GM12878 (cell line): ENCODE data around the gene FAM83G. TPM values are rescaled to one million over a fixed set of nuclear protein-coding genes. Genes with fewer than 3 reads are reported as not detected.

Source experiments
- ATAC-seq: fragments of 200-7000 bp; cut with Tn5 transposase; 3 replicates; pipeline ENCODE4 v1.9.1; 2020; ENCODE audit warnings: mild to moderate bottlenecking, moderate library complexity
- BruUV-seq: library from RNA; stranded (reverse); fragments of 400-500 nt; replicated peaks from 2 replicates; lab custom pipeline; 2021; lab: Mats Ljungman, UMichigan
- CTCF ChIA-PET: fragments of 300-600 bp; sonication (Branson Sonifier 250); formaldehyde crosslinking; extraction: SDS; loops from one replicate; lab custom pipeline; 2021; ENCODE audit warnings: inconsistent platforms; lab: Yijun Ruan, JAX
- POLR2A ChIA-PET: fragments of 350-600 bp; formaldehyde crosslinking; extraction: SDS; loops from one replicate; lab custom pipeline; 2021; ENCODE audit warnings: inconsistent platforms; lab: Charles Lee
- RAD21 ChIA-PET: fragments of 300-600 bp; sonication (Branson Sonifier 250); formaldehyde crosslinking; loops from one replicate; lab custom pipeline; 2023; ENCODE audit warnings: antibody characterized with exemption; ENCODE audit not compliant: unreplicated experiment; lab: Charles Lee
- SMC1A ChIA-PET: fragments of 300-600 bp; sonication (Branson Sonifier 250); formaldehyde crosslinking; loops from one replicate; lab custom pipeline; 2023; ENCODE audit not compliant: unreplicated experiment, uncharacterized antibody; lab: Charles Lee
- DNase-seq: peaks from one replicate; pipeline ENCODE4 v3.0.0-alpha.2; 2011; ENCODE audit warnings: low read depth, low spot score
- FAIRE-seq: peaks from 3 replicates; lab custom pipeline; 2011; peaks lifted over from hg19 to GRCh38; lab: Jason Lieb, UNC
- H2AFZ ChIP-seq: 2 replicates; pipeline ENCODE4 v1.6.0; 2011; ENCODE audit warnings: low read depth, low read length, control low read depth; ENCODE audit not compliant: control insufficient read depth
- H3K27ac ChIP-seq: 2 replicates; pipeline ENCODE4 v1.5.1; 2011; ENCODE audit warnings: control low read depth; ENCODE audit not compliant: control insufficient read depth, insufficient read depth
- H3K27me3 ChIP-seq, 2 experiments: replicated peaks in 1 of 2; 2 replicates each; pipeline versions ENCODE4 v1.6.0 to v1.6.1; 2011; ENCODE audit warnings: low read length in 1 of 2; ENCODE audit not compliant: control insufficient read depth in 2 of 2, insufficient read depth in 2 of 2
- H3K36me3 ChIP-seq, 2 experiments: 2 replicates each; pipeline ENCODE4 v1.5.1; 2011; ENCODE audit warnings: low read length in 1 of 2; ENCODE audit not compliant: control insufficient read depth in 2 of 2, insufficient read depth in 2 of 2
- H3K4me1 ChIP-seq: 2 replicates; pipeline ENCODE4 v1.6.1; 2011; ENCODE audit warnings: mild to moderate bottlenecking, low read length, moderate library complexity, mixed read lengths; ENCODE audit not compliant: control insufficient read depth, insufficient read depth
- H3K4me2 ChIP-seq: 2 replicates; pipeline ENCODE4 v1.6.0; 2011; ENCODE audit warnings: control low read depth; ENCODE audit not compliant: control insufficient read depth, insufficient read depth
- H3K4me3 ChIP-seq: fragments of 200-600 bp; sonication (generic); 2 replicates; pipeline ENCODE4 v1.5.1; 2016
- H3K79me2 ChIP-seq: 2 replicates; pipeline ENCODE4 v1.6.0; 2011; ENCODE audit warnings: low read length; ENCODE audit not compliant: control insufficient read depth, insufficient read depth
- H3K9ac ChIP-seq: 2 replicates; pipeline ENCODE4 v1.8.0; 2011; ENCODE audit warnings: low read length, control low read depth, mixed read lengths; ENCODE audit not compliant: control insufficient read depth, insufficient read depth
- H3K9me3 ChIP-seq: replicated peaks from 3 replicates; pipeline ENCODE4 v1.5.1; 2011; ENCODE audit warnings: mild to moderate bottlenecking, low read length; ENCODE audit not compliant: control insufficient read depth, insufficient read depth
- H4K20me1 ChIP-seq: 2 replicates; pipeline ENCODE4 v1.6.0; 2011; ENCODE audit not compliant: control insufficient read depth, insufficient read depth
- BRCA1 ChIP-seq: IDR thresholded peaks from 2 replicates; pipeline ENCODE4 v1.6.1; 2011; ENCODE audit warnings: low read depth, low read length, improper control_type of control experiment
- ETV6 ChIP-seq, 2 experiments: fragments of 450-650 bp in 1 of 2; IDR thresholded peaks in 1 of 2; conservative IDR thresholded peaks in 1 of 2; 2 replicates each; pipeline ENCODE4 v1.6.1; 2014; ENCODE audit warnings: antibody characterized with exemption in 1 of 2, borderline replicate concordance in 1 of 2, low read depth in 1 of 2, mild to moderate bottlenecking in 1 of 2, moderate library complexity in 1 of 2
- GABPA ChIP-seq: IDR thresholded peaks from 2 replicates; pipeline ENCODE4 v1.6.1; 2014; ENCODE audit warnings: antibody characterized with exemption, low read depth, mild to moderate bottlenecking, inconsistent platforms
- HDGF ChIP-seq: fragments of 450-650 bp; IDR thresholded peaks from 2 replicates; pipeline ENCODE4 v1.6.1; 2016; ENCODE audit warnings: antibody characterized with exemption
- LARP7 ChIP-seq: fragments of 450-650 bp; IDR thresholded peaks from 2 replicates; pipeline ENCODE4 v1.6.1; 2017; ENCODE audit warnings: mild to moderate bottlenecking
- NFYB ChIP-seq: IDR thresholded peaks from 2 replicates; pipeline ENCODE4 v1.6.1; 2011; ENCODE audit warnings: low read depth, mild to moderate bottlenecking, low read length, improper control_type of control experiment, moderate library complexity; ENCODE audit not compliant: insufficient read depth
- RELA ChIP-seq: fragments of 450-650 bp; IDR thresholded peaks from 2 replicates; pipeline ENCODE4 v1.8.0; 2014; ENCODE audit warnings: borderline replicate concordance; ENCODE audit not compliant: partially characterized antibody
- SMAD5 ChIP-seq: IDR thresholded peaks from 2 replicates; pipeline ENCODE4 v1.6.1; 2016; ENCODE audit warnings: antibody characterized with exemption, low read depth
- STAT1 ChIP-seq: fragments of 450-650 bp; conservative IDR thresholded peaks from 2 replicates; pipeline ENCODE4 v1.6.1; 2014; ENCODE audit warnings: antibody characterized with exemption, mild to moderate bottlenecking
- TARDBP ChIP-seq: IDR thresholded peaks from 2 replicates; pipeline ENCODE4 v1.6.1; 2016; ENCODE audit warnings: borderline replicate concordance
- WRNIP1 ChIP-seq: IDR thresholded peaks from 2 replicates; pipeline ENCODE4 v1.6.1; 2011; ENCODE audit warnings: low read depth, low read length, improper control_type of control experiment, borderline replicate concordance
- YY1 ChIP-seq: IDR thresholded peaks from 2 replicates; pipeline ENCODE4 v1.6.1; 2011; ENCODE audit warnings: low read depth, mild to moderate bottlenecking, low read length
- WGBS: methylation state at CpG from one replicate; pipeline ENCODE4 v1.1.6; 2016; ENCODE audit warnings: low lambda C conversion rate; ENCODE audit not compliant: insufficient replicate concordance, insufficient coverage; ENCODE audit errors: missing lambda C conversion rate; 5-methylcytosine and 5-hydroxymethylcytosine counted together
- in situ Hi-C: fragments of 300-500 bp; cut with MboI; formaldehyde crosslinking; loops from 9 replicates; pipeline ENCODE4 v1.14.3; 2018; ENCODE audit warnings: mixed read lengths
- intact Hi-C: fragments of 100-400 bp; cut with micrococcal nuclease; formaldehyde crosslinking; loops from one replicate; pipeline ENCODE4 v1.14.2; 2022; ENCODE audit not compliant: unreplicated experiment
- polyA plus RNA-seq, 11 experiments: library from polyadenylated mRNA; depleted of rRNA in 4 of 11; unstranded in 6 of 11; stranded (reverse) in 5 of 11; fragments of >200 nt; fragmentation: Nextera tagmentation in 4 of 11; fragmentation: Illumina TruSeq in 1 of 11; extraction: Ambion mirVana in 4 of 11; extraction: Trizol in 1 of 11; gene quantifications; 1 replicate in 1 of 11; 2 replicates in 10 of 11; pipeline versions ENCODE4 v1.2.1 to v1.2.3, GENCODE V29; 2011 to 2016; ENCODE audit warnings: inconsistent platforms in 2 of 11, missing spikeins in 2 of 11, low read depth in 1 of 11
- total RNA-seq, 4 experiments: library from RNA; depleted of rRNA in 3 of 4; stranded (reverse); fragments of >200 nt in 3 of 4; fragmentation: Illumina TruSeq in 1 of 4; extraction: Trizol in 1 of 4; gene quantifications; 2 replicates each; pipeline versions ENCODE4 v1.2.1 to v1.2.3, GENCODE V29; 2013 to 2021
- TF ChIP-seq, protein P1 (sequence below): IDR thresholded peaks from 2 replicates; pipeline ENCODE4 v1.6.1; 2011; ENCODE audit warnings: mild to moderate bottlenecking, low read depth, low read length, moderate library complexity; ENCODE audit not compliant: insufficient replicate concordance
- TF ChIP-seq, protein P2 (sequence below): fragments of 450-650 bp; IDR thresholded peaks from 2 replicates; pipeline ENCODE4 v1.6.1; 2017; ENCODE audit warnings: mild to moderate bottlenecking, moderate library complexity

Gene FAM83G
- total and polyA plus RNA-seq, 10 of the 15 experiments (the other 5 are each of a cell fraction or from before 2014, with no cell fraction given) = 0.03 to 16.7 (median 6.5) TPM

- H3K4me2 ChIP-seq = no peak overlapping the region
- in situ Hi-C loops = no loop called here
- no peaks in the 10 kb centered on the region for H3K36me3 ChIP-seq
- DNase-seq (no peak), ATAC-seq (no peak), FAIRE-seq (no peak)
- WGBS = 47% methylated on average over 10 of the region's 11 CpGs
- H3K4me3 ChIP-seq = no peak overlapping the region
- H3K9me3 ChIP-seq = no peaks in the 10 kb centered on the region
- no TSS peak for BruUV-seq
- no peaks in the 10 kb centered on the region for H4K20me1 ChIP-seq
- no peak overlapping the region for H3K27ac ChIP-seq
- no peak overlapping the region for H2AFZ ChIP-seq
- POLR2A ChIA-PET = no interaction called here
- H3K79me2 ChIP-seq = no peaks in the 10 kb centered on the region
- intact Hi-C loops = no loop called here
- H3K27me3 ChIP-seq = no peaks in the 10 kb centered on the region
- no peak overlapping the region for H3K9ac ChIP-seq
- RAD21 ChIA-PET = no interaction called here
- CTCF ChIA-PET = no interaction called here
- no peaks in the 10 kb centered on the region for H3K4me1 ChIP-seq
- SMC1A ChIA-PET = interaction anchor here (1.0 kb wide), 1 partner anchor 53 kb away, joined by 4 read pairs; no protein-coding TSS in a partner anchor
- no peak for TF ChIP-seq ETV6 (conservative IDR thresholded peaks at IDR 0.05 in 1 of 2, IDR thresholded peaks at IDR 0.05 in 1 of 2; ENCODE audit: borderline replicate concordance in 1 of 2, low read depth in 1 of 2)
- no peak for TF ChIP-seq NFYB
- TF ChIP-seq HDGF = no peak
- TF ChIP-seq SMAD5 = no peak
- TF ChIP-seq, protein P1, sequence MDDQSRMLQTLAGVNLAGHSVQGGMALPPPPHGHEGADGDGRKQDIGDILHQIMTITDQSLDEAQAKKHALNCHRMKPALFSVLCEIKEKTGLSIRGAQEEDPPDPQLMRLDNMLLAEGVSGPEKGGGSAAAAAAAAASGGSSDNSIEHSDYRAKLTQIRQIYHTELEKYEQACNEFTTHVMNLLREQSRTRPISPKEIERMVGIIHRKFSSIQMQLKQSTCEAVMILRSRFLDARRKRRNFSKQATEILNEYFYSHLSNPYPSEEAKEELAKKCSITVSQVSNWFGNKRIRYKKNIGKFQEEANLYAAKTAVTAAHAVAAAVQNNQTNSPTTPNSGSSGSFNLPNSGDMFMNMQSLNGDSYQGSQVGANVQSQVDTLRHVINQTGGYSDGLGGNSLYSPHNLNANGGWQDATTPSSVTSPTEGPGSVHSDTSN = no peak
- no peak for TF ChIP-seq TARDBP
- TF ChIP-seq GABPA = no peak
- no peak for TF ChIP-seq LARP7
- TF ChIP-seq STAT1 = no peak
- TF ChIP-seq WRNIP1 = no peak
- no peak for TF ChIP-seq YY1
- TF ChIP-seq BRCA1 = no peak
- no peak for TF ChIP-seq RELA
- TF ChIP-seq, protein P2, sequence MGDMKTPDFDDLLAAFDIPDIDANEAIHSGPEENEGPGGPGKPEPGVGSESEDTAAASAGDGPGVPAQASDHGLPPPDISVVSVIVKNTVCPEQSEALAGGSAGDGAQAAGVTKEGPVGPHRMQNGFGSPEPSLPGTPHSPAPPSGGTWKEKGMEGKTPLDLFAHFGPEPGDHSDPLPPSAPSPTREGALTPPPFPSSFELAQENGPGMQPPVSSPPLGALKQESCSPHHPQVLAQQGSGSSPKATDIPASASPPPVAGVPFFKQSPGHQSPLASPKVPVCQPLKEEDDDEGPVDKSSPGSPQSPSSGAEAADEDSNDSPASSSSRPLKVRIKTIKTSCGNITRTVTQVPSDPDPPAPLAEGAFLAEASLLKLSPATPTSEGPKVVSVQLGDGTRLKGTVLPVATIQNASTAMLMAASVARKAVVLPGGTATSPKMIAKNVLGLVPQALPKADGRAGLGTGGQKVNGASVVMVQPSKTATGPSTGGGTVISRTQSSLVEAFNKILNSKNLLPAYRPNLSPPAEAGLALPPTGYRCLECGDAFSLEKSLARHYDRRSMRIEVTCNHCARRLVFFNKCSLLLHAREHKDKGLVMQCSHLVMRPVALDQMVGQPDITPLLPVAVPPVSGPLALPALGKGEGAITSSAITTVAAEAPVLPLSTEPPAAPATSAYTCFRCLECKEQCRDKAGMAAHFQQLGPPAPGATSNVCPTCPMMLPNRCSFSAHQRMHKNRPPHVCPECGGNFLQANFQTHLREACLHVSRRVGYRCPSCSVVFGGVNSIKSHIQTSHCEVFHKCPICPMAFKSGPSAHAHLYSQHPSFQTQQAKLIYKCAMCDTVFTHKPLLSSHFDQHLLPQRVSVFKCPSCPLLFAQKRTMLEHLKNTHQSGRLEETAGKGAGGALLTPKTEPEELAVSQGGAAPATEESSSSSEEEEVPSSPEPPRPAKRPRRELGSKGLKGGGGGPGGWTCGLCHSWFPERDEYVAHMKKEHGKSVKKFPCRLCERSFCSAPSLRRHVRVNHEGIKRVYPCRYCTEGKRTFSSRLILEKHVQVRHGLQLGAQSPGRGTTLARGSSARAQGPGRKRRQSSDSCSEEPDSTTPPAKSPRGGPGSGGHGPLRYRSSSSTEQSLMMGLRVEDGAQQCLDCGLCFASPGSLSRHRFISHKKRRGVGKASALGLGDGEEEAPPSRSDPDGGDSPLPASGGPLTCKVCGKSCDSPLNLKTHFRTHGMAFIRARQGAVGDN = no peak
Observed at GRCh38 chr17:19013806-19014627, 9.5 kb upstream of the FAM83G start.
